Measurements from ENCODE around the gene ZNF501. TPM values are rescaled to one million over a fixed set of nuclear protein-coding genes. Genes with fewer than 3 reads are reported as not detected.

ZNF501 gene
- total and polyA plus RNA-seq, 2 experiments from 2014 or later: 4.8 to 5.4 TPM

GRCh38 chr3:44712455-44713075, 16.9 kb upstream of the ZNF501 start, which contains the start of gene ZNF502:
ZNF502 (plus strand) TSS chr3:44712660; CDS start chr3:44720262, 7,602 bp downstream.
- no peaks in the 10 kb centered on the region for H3K27me3 ChIP-seq
- peak; percentile 40 for TF ChIP-seq CTCF (IDR thresholded peaks at IDR 0.05; ENCODE audit: low read depth, low read length)
- no peaks in the 10 kb centered on the region for H3K4me1 ChIP-seq (ENCODE audit: low read depth)
- peak; percentile 78 to 95 for DNase-seq (ENCODE audit: low read depth in 1 of 2, low spot score in 1 of 2)
- H3K9me3 ChIP-seq (ENCODE audit: low read depth): no peaks in the 10 kb centered on the region
- H3K36me3 ChIP-seq: no peaks in the 10 kb centered on the region
- H3K27ac ChIP-seq: peak within 1 kb of the TSS; percentile 82
- peak within 1 kb of the TSS; percentile 81 for H3K4me3 ChIP-seq

- no peak overlapping the region for H3K27ac ChIP-seq
- H3K4me3 ChIP-seq: no peak overlapping the region
- peak in 1 of 2 donors; percentile 12 for DNase-seq (ENCODE audit: low read depth in 1 of 2, low spot score in 1 of 2)
- H3K36me3 ChIP-seq: no peaks in the 10 kb centered on the region
- no peaks in the 10 kb centered on the region for H3K27me3 ChIP-seq
- no peaks in the 10 kb centered on the region for H3K4me1 ChIP-seq (ENCODE audit: low read depth)
- TF ChIP-seq CTCF (IDR thresholded peaks at IDR 0.05; ENCODE audit: low read depth, low read length): no peak
- peaks cover 4% of the 10 kb centered on the region for H3K9me3 ChIP-seq (ENCODE audit: low read depth)
Observed at GRCh38 chr3:44721231-44722102, 8.0 kb upstream of the ZNF501 start.

- no peak overlapping the region for H3K4me3 ChIP-seq
- no peaks in the 10 kb centered on the region for H3K4me1 ChIP-seq (ENCODE audit: low read depth)
- peaks cover 4% of the 10 kb centered on the region for H3K9me3 ChIP-seq (ENCODE audit: low read depth)
- no peaks in the 10 kb centered on the region for H3K36me3 ChIP-seq
- DNase-seq (ENCODE audit: low read depth in 1 of 2, low spot score in 1 of 2): no peak
- H3K27ac ChIP-seq: no peak overlapping the region
- no peak for TF ChIP-seq CTCF (IDR thresholded peaks at IDR 0.05; ENCODE audit: low read depth, low read length)
- no peaks in the 10 kb centered on the region for H3K27me3 ChIP-seq
Observed at GRCh38 chr3:44722103-44722401, 7.4 kb upstream of the ZNF501 start.

- Histone ChIP-seq H3K27ac (no peak overlapping the region), H3K27me3 (no peaks in the 10 kb centered on the region), H3K36me3 (peaks cover 8% of the 10 kb centered on the region), H3K4me1 (ENCODE audit: low read depth) (no peaks in the 10 kb centered on the region), H3K4me3 (no peak overlapping the region), H3K9me3 (ENCODE audit: low read depth) (no peaks in the 10 kb centered on the region)
- DNase-seq (ENCODE audit: low read depth in 1 of 2, low spot score in 1 of 2): no peak
- no peak for TF ChIP-seq CTCF (IDR thresholded peaks at IDR 0.05; ENCODE audit: low read depth, low read length)
Observed at GRCh38 chr3:44734646-44735168, 5.3 kb downstream of the ZNF501 start.

- Histone ChIP-seq H3K4me3 (peak overlapping the region; percentile 92), H3K27me3 (no peaks in the 10 kb centered on the region), H3K9me3 (ENCODE audit: low read depth) (no peaks in the 10 kb centered on the region), H3K27ac (peak overlapping the region; percentile 84), H3K4me1 (ENCODE audit: low read depth) (no peaks in the 10 kb centered on the region), H3K36me3 (no peaks in the 10 kb centered on the region)
- TF ChIP-seq CTCF (IDR thresholded peaks at IDR 0.05; ENCODE audit: low read depth, low read length): no peak
- DNase-seq (ENCODE audit: low read depth in 1 of 2, low spot score in 1 of 2): peak; percentile 0 to 1
Observed at GRCh38 chr3:44761101-44761423, 31.6 kb downstream of the ZNF501 start.
